Erythroblast (primary cell): ENCODE measurements around the gene KIF1B.

Source experiments
- GATA1 ChIP-seq: IDR thresholded peaks from 2 replicates; pipeline ENCODE4 v1.6.1; 2011; ENCODE audit warnings: low read depth, mild to moderate bottlenecking, control low read depth, low read length, moderate library complexity
- POLR2A ChIP-seq: IDR thresholded peaks from 2 replicates; pipeline ENCODE4 v1.6.1; 2011; ENCODE audit warnings: mild to moderate bottlenecking, low read length

- TF ChIP-seq POLR2A, result no peak
- TF ChIP-seq GATA1, result no peak
Observed at GRCh38 chr1:10242135-10242534, 31.8 kb downstream of the KIF1B start.
